Tibial artery (tissue), 4 donors: ENCODE measurements around the gene CACNA1B.

Source experiments
- DNase-seq, 2 donors: peaks; one replicate each; pipeline ENCODE4 v3.0.0-alpha.2; 2019
- H3K27ac ChIP-seq, 2 donors: fragments of 200-600 bp; sonication (generic) in 1 of 2; 1 replicate in 1 of 2; 2 replicates in 1 of 2; pipeline ENCODE4 v1.5.1; 2018 to 2019; ENCODE audit warnings: mild to moderate bottlenecking in 1 of 2
- H3K27me3 ChIP-seq, 2 donors: fragments of 200-600 bp; sonication (generic) in 1 of 2; one replicate each; pipeline versions ENCODE4 v1.5.1 to v1.6.0; 2016 to 2019
- H3K36me3 ChIP-seq, 3 donors: fragments of 200-600 bp; sonication (generic) in 2 of 3; one replicate each; pipeline ENCODE4 v1.5.1; 2016 to 2019; ENCODE audit warnings: mild to moderate bottlenecking in 2 of 3
- H3K4me1 ChIP-seq, 4 donors: fragments of 200-600 bp; sonication (generic) in 2 of 4; 1 replicate in 3 of 4; 2 replicates in 1 of 4; pipeline ENCODE4 v1.5.1; 2016 to 2019
- H3K4me3 ChIP-seq, 2 donors: fragments of 200-600 bp; sonication (generic) in 1 of 2; 1 replicate in 1 of 2; 2 replicates in 1 of 2; pipeline ENCODE4 v1.5.1; 2018 to 2019; ENCODE audit warnings: mild to moderate bottlenecking in 2 of 2
- H3K9me3 ChIP-seq, 3 donors: fragments of 200-600 bp; sonication (generic) in 1 of 3; one replicate each; pipeline ENCODE4 v1.5.1; 2016 to 2019
- intact Hi-C: fragments of 100-400 bp; cut with DNase I; formaldehyde crosslinking; loops from one replicate; pipeline ENCODE4 v1.15.0; 2023; ENCODE audit warnings: low total_unique reads
- TF ChIP-seq, protein P1 (sequence below), 2 experiments: fragments of 200-600 bp in 1 of 2; fragments of 450-650 bp in 1 of 2; IDR thresholded peaks; one replicate each; pipeline ENCODE4 v1.5.1; 2017 to 2019; ENCODE audit warnings: antibody characterized with exemption in 2 of 2, mild to moderate bottlenecking in 1 of 2, moderate library complexity in 1 of 2

CACNA1B gene

DNA sequence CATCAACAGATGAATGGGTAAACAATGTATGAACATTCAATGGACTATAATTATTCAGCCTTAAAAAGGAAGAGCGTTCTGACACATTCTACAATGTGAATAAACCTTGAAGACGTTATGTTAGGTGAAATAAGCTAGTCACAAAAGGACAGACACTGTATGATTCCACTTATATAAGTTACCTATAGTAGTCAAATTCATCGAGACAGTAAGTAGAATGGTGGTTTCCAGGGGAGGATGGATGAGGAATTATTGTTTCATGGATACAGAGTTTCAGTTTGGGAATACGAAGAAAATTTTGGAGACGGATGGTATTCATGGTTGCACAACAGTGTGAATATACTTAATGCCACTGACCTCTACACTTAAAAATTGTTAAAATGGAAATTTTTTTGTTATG is 216.4 kb downstream of the CACNA1B start:
- H3K9me3 ChIP-seq = no peaks in the 10 kb centered on the region
- no peak overlapping the region for H3K27ac ChIP-seq
- intact Hi-C loops = no loop called here
- H3K4me3 ChIP-seq = no peak overlapping the region
- H3K4me1 ChIP-seq = no peaks in the 10 kb centered on the region
- no peaks in the 10 kb centered on the region for H3K27me3 ChIP-seq
- TF ChIP-seq, protein P1, sequence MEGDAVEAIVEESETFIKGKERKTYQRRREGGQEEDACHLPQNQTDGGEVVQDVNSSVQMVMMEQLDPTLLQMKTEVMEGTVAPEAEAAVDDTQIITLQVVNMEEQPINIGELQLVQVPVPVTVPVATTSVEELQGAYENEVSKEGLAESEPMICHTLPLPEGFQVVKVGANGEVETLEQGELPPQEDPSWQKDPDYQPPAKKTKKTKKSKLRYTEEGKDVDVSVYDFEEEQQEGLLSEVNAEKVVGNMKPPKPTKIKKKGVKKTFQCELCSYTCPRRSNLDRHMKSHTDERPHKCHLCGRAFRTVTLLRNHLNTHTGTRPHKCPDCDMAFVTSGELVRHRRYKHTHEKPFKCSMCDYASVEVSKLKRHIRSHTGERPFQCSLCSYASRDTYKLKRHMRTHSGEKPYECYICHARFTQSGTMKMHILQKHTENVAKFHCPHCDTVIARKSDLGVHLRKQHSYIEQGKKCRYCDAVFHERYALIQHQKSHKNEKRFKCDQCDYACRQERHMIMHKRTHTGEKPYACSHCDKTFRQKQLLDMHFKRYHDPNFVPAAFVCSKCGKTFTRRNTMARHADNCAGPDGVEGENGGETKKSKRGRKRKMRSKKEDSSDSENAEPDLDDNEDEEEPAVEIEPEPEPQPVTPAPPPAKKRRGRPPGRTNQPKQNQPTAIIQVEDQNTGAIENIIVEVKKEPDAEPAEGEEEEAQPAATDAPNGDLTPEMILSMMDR (IDR thresholded peaks at IDR 0.05) = no peak
- no peaks in the 10 kb centered on the region for H3K36me3 ChIP-seq
- no peak for DNase-seq

DNA sequence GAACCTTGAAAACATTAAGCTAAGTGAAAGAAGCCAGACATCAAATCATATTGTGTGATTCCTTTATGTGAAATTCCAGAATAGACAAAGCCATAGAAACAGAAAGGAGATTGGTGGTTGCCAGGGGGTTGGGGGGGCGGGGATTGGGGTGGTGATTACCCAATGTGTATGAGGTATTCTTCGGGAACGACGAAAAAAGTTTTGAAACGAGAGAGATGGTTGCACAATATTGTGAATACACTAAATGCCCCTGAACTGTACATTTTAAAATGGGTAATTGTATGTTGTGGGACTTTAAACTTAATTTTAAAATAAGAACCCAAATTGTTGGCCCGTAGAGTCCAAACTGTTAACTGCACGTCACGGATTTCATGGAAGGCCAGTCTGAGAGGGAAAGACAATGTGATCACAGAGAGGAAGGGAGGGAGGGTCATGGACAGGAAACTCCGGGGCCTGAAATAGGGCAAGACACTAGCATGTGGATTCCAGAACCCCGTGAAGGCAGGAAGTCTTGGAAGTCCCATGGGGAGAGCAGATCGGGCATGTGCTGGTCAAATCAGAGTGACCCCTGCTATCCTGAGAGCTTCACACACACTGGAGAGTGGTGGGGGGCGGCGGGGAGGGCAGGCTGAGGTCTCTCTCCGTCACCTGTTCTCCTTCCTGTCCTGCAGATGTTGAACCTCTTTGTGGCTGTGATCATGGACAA is 218.4 kb downstream of the CACNA1B start:
- no peaks in the 10 kb centered on the region for H3K36me3 ChIP-seq
- TF ChIP-seq, protein P1 (IDR thresholded peaks at IDR 0.05) = no peak
- H3K4me1 ChIP-seq = no peaks in the 10 kb centered on the region
- no peak overlapping the region for H3K27ac ChIP-seq
- H3K9me3 ChIP-seq = no peaks in the 10 kb centered on the region
- no peaks in the 10 kb centered on the region for H3K27me3 ChIP-seq
- intact Hi-C loops = no loop called here
- peak in 1 of 2 donors; percentile 46 for DNase-seq
- no peak overlapping the region for H3K4me3 ChIP-seq

DNA sequence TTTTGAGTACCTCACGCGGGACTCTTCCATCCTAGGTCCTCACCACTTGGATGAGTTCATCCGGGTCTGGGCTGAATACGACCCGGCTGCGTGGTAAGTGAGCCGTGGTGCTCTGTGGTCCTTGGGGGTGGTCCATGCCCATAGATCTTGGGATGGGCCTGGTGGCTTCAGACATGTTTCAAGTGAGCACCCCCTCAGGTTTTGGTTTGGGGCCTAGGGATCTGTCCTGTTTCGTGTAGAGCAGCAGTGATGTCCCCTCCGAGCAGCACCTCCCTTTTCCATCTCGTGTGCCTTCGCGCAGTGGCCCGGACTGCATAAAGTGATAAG is 218.9 kb downstream of the CACNA1B start:
- DNase-seq = peak in 1 of 2 donors; percentile 28
- TF ChIP-seq, protein P1 (IDR thresholded peaks at IDR 0.05) = no peak
- Histone ChIP-seq H3K9me3 (no peaks in the 10 kb centered on the region), H3K4me3 (no peak overlapping the region), H3K36me3 (no peaks in the 10 kb centered on the region), H3K4me1 (no peaks in the 10 kb centered on the region), H3K27me3 (no peaks in the 10 kb centered on the region), H3K27ac (no peak overlapping the region)
- intact Hi-C loops = no loop called here

DNA sequence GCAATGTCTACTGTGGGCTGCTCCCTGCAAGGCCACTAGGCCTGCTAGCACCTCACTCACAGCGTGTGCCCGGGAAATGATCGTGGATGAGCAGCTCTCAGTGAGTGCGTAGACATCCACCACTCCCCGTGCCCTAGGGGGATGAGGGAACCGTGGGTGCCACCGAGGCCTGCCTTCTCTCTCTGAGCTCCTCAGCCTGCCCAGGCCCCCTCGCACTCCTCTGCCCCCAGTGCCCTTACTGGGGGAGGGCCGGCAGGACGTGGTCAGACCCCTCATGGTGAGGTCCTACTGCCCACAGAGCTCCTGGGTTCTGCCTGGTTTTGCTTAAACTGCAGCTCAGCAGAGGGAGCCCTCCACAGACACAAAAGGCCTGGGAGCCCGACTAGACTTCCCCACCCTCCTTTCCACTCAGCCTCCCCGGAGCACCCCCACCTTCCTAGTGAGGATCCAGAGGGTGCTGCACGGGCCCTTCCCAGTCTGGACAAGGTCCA is 220.0 kb downstream of the CACNA1B start:
- Histone ChIP-seq H3K27ac (no peak overlapping the region), H3K36me3 (no peaks in the 10 kb centered on the region), H3K9me3 (no peaks in the 10 kb centered on the region), H3K4me1 (no peaks in the 10 kb centered on the region), H3K27me3 (no peaks in the 10 kb centered on the region), H3K4me3 (no peak overlapping the region)
- intact Hi-C loops = no loop called here
- DNase-seq = peak in 1 of 2 donors; percentile 50
- TF ChIP-seq, protein P1 (IDR thresholded peaks at IDR 0.05) = no peak

DNA sequence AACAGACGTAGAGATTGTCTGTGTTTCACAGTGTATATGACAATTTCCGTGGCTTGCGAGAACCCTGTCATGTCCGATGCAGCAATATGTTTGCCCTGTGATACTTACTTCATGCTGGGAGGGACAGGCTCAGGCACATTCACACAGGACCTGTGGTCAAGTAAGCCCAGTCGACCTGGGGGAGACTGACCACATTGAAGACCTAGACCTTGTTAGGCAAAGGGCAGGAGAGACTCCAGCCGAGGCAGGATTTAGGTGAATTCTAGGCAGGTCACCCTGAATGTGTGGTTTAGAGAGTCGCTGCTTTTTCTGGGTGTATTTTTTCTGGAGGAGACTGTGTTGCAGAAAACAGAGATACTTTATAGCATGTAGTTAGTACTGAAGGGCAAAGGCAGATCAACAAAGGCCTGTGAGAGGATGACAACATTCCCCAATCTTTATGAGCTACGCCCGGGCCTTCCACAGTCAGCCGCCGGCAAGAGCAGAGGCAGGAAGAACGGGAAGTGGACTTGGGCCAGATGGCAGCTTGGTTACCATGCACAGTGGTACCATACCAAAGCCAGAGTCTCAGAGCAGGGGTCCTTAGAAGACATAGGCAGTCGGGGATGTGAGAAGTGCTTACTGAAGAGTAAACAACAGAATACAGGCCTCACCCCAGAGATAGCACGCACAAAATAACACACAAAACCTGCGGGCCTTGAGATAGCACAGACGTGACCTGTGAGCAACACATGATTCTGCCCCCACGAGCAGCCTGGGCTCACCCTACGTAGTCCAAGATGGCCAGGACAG is 220.7 kb downstream of the CACNA1B start:
- TF ChIP-seq, protein P1 (IDR thresholded peaks at IDR 0.05) = no peak
- DNase-seq = peak in 1 of 2 donors; percentile 52
- intact Hi-C loops = no loop called here

More for the DNA sequence above, 220.7 kb downstream of the CACNA1B start:
- H3K9me3 ChIP-seq = no peaks in the 10 kb centered on the region
- no peak overlapping the region for H3K4me3 ChIP-seq
- no peak overlapping the region for H3K27ac ChIP-seq
- H3K4me1 ChIP-seq = no peaks in the 10 kb centered on the region
- no peaks in the 10 kb centered on the region for H3K27me3 ChIP-seq
- no peaks in the 10 kb centered on the region for H3K36me3 ChIP-seq
